COLO829 (cell line): ENCODE data around the gene HSPA5.

Source experiments
- DNase-seq: peaks from one replicate; pipeline ENCODE4 v3.0.0; 2012; ENCODE audit warnings: low spot score

The HSPA5 gene

GRCh38 chr9:125189361-125190289, 51.5 kb downstream of the HSPA5 start, which contains the start of gene PPP6C:
Gene PPP6C (minus strand): TSS chr9:125189803. CDS start chr9:125189718, 85 bp downstream.
- peak; percentile 97 for DNase-seq

GRCh38 chr9:125189011-125189360, 52.2 kb downstream of the HSPA5 start:
- no peak for DNase-seq
